GM18526 (cell line): ENCODE measurements around the gene OPTC.

ENCODE experiments used
- POLR2A ChIP-seq: IDR thresholded peaks from 3 replicates; pipeline ENCODE4 v1.6.1; 2011; ENCODE audit not compliant: insufficient read length; ENCODE audit errors: extremely low read depth

OPTC gene

GRCh38 chr1:203478986-203479385, 15.0 kb upstream of the OPTC start:
- no peak for TF ChIP-seq POLR2A

- no peak for TF ChIP-seq POLR2A
These were observed 14.3 kb upstream of the OPTC start for GRCh38 chr1:203479646-203480045.

DNA sequence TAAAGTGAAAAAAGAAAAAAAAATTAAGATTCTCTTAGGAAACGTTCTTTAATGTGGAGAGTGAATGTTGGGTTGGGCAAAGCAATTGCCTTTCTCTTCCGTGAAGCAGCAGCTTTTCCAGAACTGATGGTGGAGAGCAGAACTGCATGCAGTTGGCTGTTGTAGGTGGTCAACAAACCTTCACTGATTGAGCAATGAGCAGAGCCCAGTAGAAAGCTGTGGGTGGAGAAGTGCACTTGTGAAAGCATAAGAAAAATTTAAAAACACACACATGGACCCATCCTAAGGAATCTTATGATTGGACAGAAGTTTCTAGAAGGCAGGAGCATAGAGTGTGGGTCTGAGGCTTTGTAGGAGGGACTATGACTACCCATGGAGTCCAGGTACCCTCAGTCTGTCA, 13.9 kb upstream of the OPTC start:
- no peak for TF ChIP-seq POLR2A

DNA sequence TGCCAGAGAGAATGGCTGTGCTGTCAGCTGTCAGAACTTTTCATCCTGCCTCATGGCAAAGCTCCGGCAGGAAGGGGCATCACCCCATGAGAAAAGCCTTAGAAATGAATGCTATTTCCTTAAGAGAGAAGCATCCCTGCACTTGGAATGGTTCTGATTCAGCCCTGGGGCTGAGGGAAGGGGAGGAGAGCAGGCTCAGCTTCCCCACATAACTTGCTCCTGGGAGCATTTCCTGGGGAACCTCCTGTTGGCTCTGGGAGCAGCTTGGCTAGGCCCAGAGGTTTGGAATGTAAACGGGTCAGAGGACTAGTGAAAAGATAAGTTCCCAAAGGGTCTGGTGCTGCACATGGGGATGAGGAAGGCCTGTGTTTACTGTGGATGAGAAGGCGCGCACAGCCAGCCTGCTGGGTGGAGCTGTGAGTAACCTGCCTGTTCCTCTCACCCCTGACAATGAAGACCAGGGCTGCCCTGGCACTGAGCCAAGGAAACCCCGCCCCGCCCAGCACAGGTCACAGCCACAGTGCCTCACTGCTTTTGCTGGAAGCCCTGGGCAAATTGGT, 13.3 kb upstream of the OPTC start:
- no peak for TF ChIP-seq POLR2A

DNA sequence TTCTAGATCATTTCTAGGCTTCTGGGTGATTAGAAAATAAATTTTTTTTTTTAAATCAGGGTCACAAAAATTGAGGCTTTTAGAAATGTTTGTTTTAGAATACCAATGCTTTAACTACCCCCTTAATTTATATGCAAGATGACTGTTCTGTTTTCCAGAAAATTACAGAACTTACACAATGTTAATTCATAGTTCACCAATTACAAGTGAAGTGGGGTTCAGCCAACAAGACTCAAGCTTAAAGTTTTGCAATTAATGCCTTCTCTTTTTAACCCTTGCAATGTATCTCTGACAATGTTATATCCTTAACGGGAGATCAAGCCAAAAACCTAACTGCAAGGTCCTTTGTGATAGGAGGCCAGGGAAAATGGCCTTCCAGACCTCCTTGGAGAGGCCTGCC, 12.8 kb upstream of the OPTC start:
- TF ChIP-seq POLR2A, result no peak

GRCh38 chr1:203486618-203487370, 7.2 kb upstream of the OPTC start:
- TF ChIP-seq POLR2A, result no peak

- no peak for TF ChIP-seq POLR2A
These were observed 5.4 kb upstream of the OPTC start for GRCh38 chr1:203488539-203488938.

DNA sequence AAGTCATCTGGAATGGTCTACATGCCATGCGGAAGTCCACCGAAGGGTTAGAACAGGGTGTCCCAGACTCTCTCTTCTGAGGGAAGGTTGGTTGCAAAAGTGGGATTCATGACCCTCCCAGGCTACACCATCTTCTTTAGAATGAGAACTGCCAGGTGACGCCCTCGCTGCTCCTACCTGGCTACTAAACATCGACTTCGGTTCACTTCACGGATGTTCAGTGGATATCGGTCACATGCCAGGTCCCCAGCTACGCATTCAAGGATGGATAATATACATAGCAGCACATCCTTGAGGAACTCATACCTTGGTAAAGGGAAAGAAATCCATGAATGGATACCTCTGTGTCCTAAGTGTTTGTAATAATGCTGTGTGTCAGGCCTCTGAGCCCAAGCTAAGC, 3.3 kb upstream of the OPTC start:
- no peak for TF ChIP-seq POLR2A

GRCh38 chr1:203491664-203492063, 2.3 kb upstream of the OPTC start:
- no peak for TF ChIP-seq POLR2A

GRCh38 chr1:203492082-203492747, 1.7 kb upstream of the OPTC start:
- no peak for TF ChIP-seq POLR2A

- TF ChIP-seq POLR2A, result no peak
These were observed 1.2 kb upstream of the OPTC start for GRCh38 chr1:203492748-203493130.

- no peak for TF ChIP-seq POLR2A
These were observed 1.9 kb downstream of the OPTC start for GRCh38 chr1:203495845-203496244.

- no peak for TF ChIP-seq POLR2A
These were observed 3.4 kb downstream of the OPTC start for GRCh38 chr1:203497269-203497777.

GRCh38 chr1:203499643-203500278, 5.8 kb downstream of the OPTC start:
- no peak for TF ChIP-seq POLR2A

DNA sequence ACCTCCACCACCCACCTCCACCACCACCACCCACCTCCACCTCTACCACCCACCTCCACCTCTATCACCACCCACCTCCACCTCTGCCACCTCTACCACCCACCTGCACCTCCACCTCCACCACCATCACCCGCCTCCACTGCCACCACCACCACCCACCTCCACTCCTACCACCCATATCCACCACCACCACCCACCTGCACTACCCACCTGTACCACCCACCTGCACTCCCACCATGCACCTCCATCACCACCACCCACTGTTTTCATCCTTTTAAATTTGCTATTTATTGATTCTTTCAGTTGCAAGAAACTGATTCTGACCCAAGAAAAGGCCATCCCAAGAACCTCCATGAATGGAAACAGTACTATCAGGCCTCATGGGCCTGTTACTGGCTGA, 6.3 kb downstream of the OPTC start:
- TF ChIP-seq POLR2A, result no peak

- no peak for TF ChIP-seq POLR2A
These were observed 9.9 kb downstream of the OPTC start for GRCh38 chr1:203503836-203504235.
